HCT116 (cell line): ENCODE data around the gene DENND2D. TPM values are rescaled to one million over a fixed set of nuclear protein-coding genes. Genes with fewer than 3 reads are reported as not detected.
A peak's percentile ranks its signal among the peaks of the same experiment; 100 is the strongest.

Experiments used
- ATAC-seq: fragments of 200-7000 bp; cut with Tn5 transposase; 2 replicates; pipeline ENCODE4 v1.9.1; 2020; ENCODE audit warnings: mild to moderate bottlenecking, moderate library complexity
- BruUV-seq: library from RNA; stranded (reverse); fragments of 400-500 nt; replicated peaks from 2 replicates; lab custom pipeline; 2021; lab: Mats Ljungman, UMichigan
- CTCF ChIA-PET: fragments of 300-600 bp; sonication (Branson Sonifier 250); formaldehyde crosslinking; loops from one replicate; lab custom pipeline; 2021; ENCODE audit warnings: antibody characterized with exemption; lab: Charles Lee
- POLR2A ChIA-PET: fragments of 300-600, 350-600 bp; sonication (Branson Sonifier 250); formaldehyde crosslinking; loops from one replicate; lab custom pipeline; 2021; ENCODE audit warnings: antibody characterized with exemption; lab: Charles Lee
- RAD21 ChIA-PET, 2 experiments: fragments of 300-600 bp; sonication (Branson Sonifier 250); formaldehyde crosslinking; loops; one replicate each; lab custom pipeline; 2023; ENCODE audit warnings: low total read pairs in 2 of 2; ENCODE audit not compliant: uncharacterized antibody in 2 of 2, unreplicated experiment in 2 of 2, low non-redundant PET in 1 of 2; lab: Charles Lee
- DNase-seq: peaks from one replicate; pipeline ENCODE4 v3.0.0-alpha.2; 2010; ENCODE audit warnings: low read depth, low spot score
- H2AFZ ChIP-seq: fragments of 200-600 bp; shearing (Covaris generic), sonication (generic); 2 replicates; pipeline ENCODE4 v1.6.1; 2017; ENCODE audit warnings: low read depth, mixed run types, mixed read lengths, antibody characterized with exemption, low read length; ENCODE audit not compliant: poor library complexity, severe bottlenecking
- H3K27ac ChIP-seq: 2 replicates; pipeline ENCODE4 v1.5.1; 2012; ENCODE audit warnings: low read depth, low read length
- H3K27me3 ChIP-seq: fragments of 200-600 bp; sonication (generic); 2 replicates; pipeline ENCODE4 v1.6.1; 2016; ENCODE audit warnings: mixed run types, low read length, mixed read lengths; ENCODE audit not compliant: insufficient read depth
- H3K36me3 ChIP-seq, 2 experiments: fragments of 200-500 bp in 1 of 2; fragments of 200-600 bp in 1 of 2; sonication (Bioruptor generic) in 1 of 2; sonication (generic) in 1 of 2; 2 replicates each; pipeline versions ENCODE4 v1.5.1 to v1.6.1; 2014 to 2016; ENCODE audit warnings: low read length in 2 of 2, inconsistent platforms in 1 of 2, mixed read lengths in 1 of 2, mixed run types in 1 of 2; ENCODE audit not compliant: insufficient read depth in 2 of 2, control insufficient read depth in 1 of 2
- H3K4me1 ChIP-seq, 2 experiments: fragments of 200-600 bp in 1 of 2; sonication (generic) in 1 of 2; 2 replicates each; pipeline versions ENCODE4 v1.5.1 to v1.6.1; 2012 to 2017; ENCODE audit warnings: low read length in 2 of 2, inconsistent platforms in 1 of 2, mild to moderate bottlenecking in 1 of 2, mixed read lengths in 1 of 2, mixed run types in 1 of 2, moderate library complexity in 1 of 2; ENCODE audit not compliant: insufficient read depth in 2 of 2, control insufficient read depth in 1 of 2
- H3K4me2 ChIP-seq: fragments of 200-600 bp; sonication (generic); 2 replicates; pipeline ENCODE4 v1.6.1; 2017; ENCODE audit warnings: mixed run types, low read length, mixed read lengths
- H3K4me3 ChIP-seq, 2 experiments: fragments of 200-600 bp in 1 of 2; sonication (generic) in 1 of 2; replicated peaks in 1 of 2; 2 replicates each; pipeline ENCODE4 v1.5.1; 2011 to 2016; ENCODE audit warnings: low read length in 2 of 2, control low read depth in 1 of 2, low read depth in 1 of 2, mild to moderate bottlenecking in 1 of 2, mixed read lengths in 1 of 2, mixed run types in 1 of 2
- H3K79me2 ChIP-seq: fragments of 200-600 bp; sonication (generic); 2 replicates; pipeline ENCODE4 v1.6.1; 2017; ENCODE audit warnings: mild to moderate bottlenecking, mixed run types, low read length, moderate library complexity, mixed read lengths; ENCODE audit not compliant: insufficient read depth
- H3K9ac ChIP-seq: fragments of 200-600 bp; sonication (generic); 2 replicates; pipeline ENCODE4 v1.6.1; 2016; ENCODE audit warnings: low read length, mixed read lengths
- H3K9me2 ChIP-seq: fragments of 200-600 bp; sonication (generic), shearing (Covaris generic); 2 replicates; pipeline ENCODE4 v1.6.1; 2017; ENCODE audit warnings: mixed run types, mild to moderate bottlenecking, moderate library complexity; ENCODE audit not compliant: insufficient read depth
- H3K9me3 ChIP-seq, 2 experiments: fragments of 200-500 bp in 1 of 2; fragments of 200-600 bp in 1 of 2; sonication (Bioruptor generic) in 1 of 2; sonication (generic) in 1 of 2; 2 replicates each; pipeline ENCODE4 v1.6.1; 2014 to 2017; ENCODE audit warnings: low read length in 2 of 2, mixed read lengths in 2 of 2, inconsistent platforms in 1 of 2, low read depth in 1 of 2, mild to moderate bottlenecking in 1 of 2, mixed run types in 1 of 2, moderate library complexity in 1 of 2; ENCODE audit not compliant: control insufficient read depth in 1 of 2, insufficient read depth in 1 of 2
- H4K20me1 ChIP-seq: fragments of 200-600 bp; sonication (generic), shearing (Covaris generic); 2 replicates; pipeline ENCODE4 v1.6.1; 2017; ENCODE audit warnings: mixed run types, mild to moderate bottlenecking, moderate library complexity; ENCODE audit not compliant: insufficient read depth
- CEBPB ChIP-seq: IDR thresholded peaks from 2 replicates; pipeline ENCODE4 v1.6.1; 2012; ENCODE audit warnings: low read depth
- EZH2 ChIP-seq: fragments of 200-600 bp; sonication (generic); IDR thresholded peaks from 2 replicates; pipeline ENCODE4 v1.6.1; 2017; ENCODE audit warnings: antibody characterized with exemption, mixed run types
- RAD21 ChIP-seq: IDR thresholded peaks from 2 replicates; pipeline ENCODE4 v1.6.1; 2012; ENCODE audit warnings: low read depth, mild to moderate bottlenecking
- SRF ChIP-seq: IDR thresholded peaks from 2 replicates; pipeline ENCODE4 v1.6.1; 2012; ENCODE audit warnings: low read depth
- TCF7L2 ChIP-seq: IDR thresholded peaks from 2 replicates; pipeline ENCODE4 v1.7.0; 2011; ENCODE audit warnings: borderline replicate concordance, inconsistent platforms; ENCODE audit not compliant: insufficient read depth, insufficient read length; ENCODE audit errors: extremely low read depth
- ZFX ChIP-seq: fragments of 450-650 bp; IDR thresholded peaks from 2 replicates; pipeline ENCODE4 v1.6.1; 2017
- ZNF274 ChIP-seq: fragments of 200-500 bp; sonication (Bioruptor generic); IDR thresholded peaks from 2 replicates; pipeline ENCODE4 v1.6.1; 2014; ENCODE audit warnings: mild to moderate bottlenecking, low read depth, low read length, inconsistent platforms
- intact Hi-C: fragments of 100-400 bp; cut with micrococcal nuclease; formaldehyde crosslinking; loops from 2 replicates; pipeline ENCODE4 v1.10.0; 2022
- total RNA-seq: library from RNA; stranded (reverse); gene quantifications from one replicate; pipeline ENCODE4 v1.2.1, GENCODE V29; 2021; ENCODE audit not compliant: unreplicated experiment
- TF ChIP-seq, protein P1 (sequence below): IDR thresholded peaks from 2 replicates; pipeline ENCODE4 v1.6.1; 2012
- TF ChIP-seq, protein P2 (sequence below): IDR thresholded peaks from 2 replicates; pipeline ENCODE4 v1.6.1; 2012

Gene DENND2D
- total RNA-seq, 1 experiment from 2014 or later, result 31.9 TPM

DNA sequence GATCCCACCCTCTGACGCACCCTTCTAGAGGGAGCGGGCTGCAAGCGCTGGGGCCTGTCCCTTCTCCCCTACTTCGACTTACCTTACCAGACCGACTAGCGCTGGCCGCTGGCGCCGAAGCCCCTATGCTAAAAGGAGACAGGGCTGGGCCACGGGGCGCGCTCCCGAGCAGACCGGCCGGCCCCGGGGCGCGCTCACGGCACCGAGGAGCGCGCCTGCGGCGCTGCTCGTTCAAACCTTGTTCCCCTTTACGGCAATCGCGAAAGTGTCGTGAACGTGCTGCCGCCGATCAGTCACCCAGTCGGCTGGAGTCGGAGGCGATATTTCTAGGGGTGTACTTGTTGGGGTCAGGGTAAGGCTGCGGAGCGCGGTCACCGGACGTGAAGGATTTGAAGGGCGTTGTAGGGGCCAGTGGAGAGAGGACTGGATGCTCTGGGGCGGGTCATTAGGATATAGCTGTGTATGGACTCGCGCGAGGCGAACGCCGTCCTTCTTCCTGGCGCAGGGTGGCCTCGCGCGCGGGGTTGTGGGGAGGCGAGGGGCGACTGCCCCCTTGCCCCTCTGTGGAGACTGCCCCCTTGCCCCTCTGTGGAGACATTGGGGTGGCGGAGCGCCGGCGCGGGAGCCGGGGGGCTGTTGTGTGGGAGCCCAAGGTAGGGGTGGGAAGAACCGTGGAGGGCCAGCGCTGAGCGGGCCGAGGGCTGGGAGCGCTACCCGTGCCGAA, 60.3 kb downstream of the DENND2D start, which contains the start of the genes CEPT1 and DRAM2 (continued):
- TF ChIP-seq, protein P1, sequence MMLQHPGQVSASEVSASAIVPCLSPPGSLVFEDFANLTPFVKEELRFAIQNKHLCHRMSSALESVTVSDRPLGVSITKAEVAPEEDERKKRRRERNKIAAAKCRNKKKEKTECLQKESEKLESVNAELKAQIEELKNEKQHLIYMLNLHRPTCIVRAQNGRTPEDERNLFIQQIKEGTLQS, result no peak
- TF ChIP-seq ZFX (peak; percentile 28; the same call in 1 of the 2 replicates), SRF (no peak; the same call in 1 of the 2 replicates)

DNA sequence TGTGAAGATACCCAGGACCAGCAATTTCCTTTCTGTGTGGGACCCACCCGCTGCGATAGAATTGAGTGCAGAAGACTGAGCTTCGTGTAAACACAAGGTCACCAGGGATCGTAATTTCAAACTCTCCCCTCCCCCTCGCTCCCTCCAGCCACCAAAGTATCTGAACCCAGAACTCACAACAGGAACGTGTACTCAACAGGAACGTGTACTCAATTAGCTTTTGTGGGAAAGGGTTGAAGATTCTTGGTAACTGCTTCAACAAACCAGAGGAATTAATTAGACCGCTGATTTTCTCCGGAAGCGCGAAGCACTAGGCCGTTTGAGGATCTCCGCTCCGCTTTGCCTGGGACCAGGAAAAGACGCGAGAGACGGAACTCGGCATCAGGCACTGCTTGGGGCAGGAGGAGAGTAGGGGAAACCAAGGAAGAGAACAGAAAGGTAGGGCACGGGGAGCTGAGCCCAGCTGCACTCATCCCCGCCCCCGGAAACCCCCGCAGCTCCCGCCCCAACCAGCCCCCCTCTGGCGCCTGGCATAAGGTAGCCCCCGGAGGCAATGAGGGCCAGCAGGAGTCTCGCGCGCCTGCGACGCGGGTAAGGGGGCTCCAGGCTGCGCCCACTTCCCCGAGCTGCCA, 61.0 kb downstream of the DENND2D start:
- no peaks in the 10 kb centered on the region for H3K9me3 ChIP-seq
- TF ChIP-seq ZNF274 (no peak), EZH2 (no peak), TCF7L2 (peak; percentile 26), ZFX (no peak), CEBPB (no peak), RAD21 (no peak)
- TF ChIP-seq, protein P2, sequence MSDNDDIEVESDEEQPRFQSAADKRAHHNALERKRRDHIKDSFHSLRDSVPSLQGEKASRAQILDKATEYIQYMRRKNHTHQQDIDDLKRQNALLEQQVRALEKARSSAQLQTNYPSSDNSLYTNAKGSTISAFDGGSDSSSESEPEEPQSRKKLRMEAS, result peak; percentile 17; the same call in 1 of the 2 replicates
- TF ChIP-seq, all 23 proteins: peak for 2
- ChIA-PET CTCF (no interaction called here), POLR2A (no interaction called here), RAD21 (no interaction called here)
- peaks cover 67% of the 10 kb centered on the region for H3K79me2 ChIP-seq
- peak overlapping the region; percentile 83 for H3K9ac ChIP-seq
- 0 out of 2 replicates have a peak, but pooled peaks cover 4% of the 10 kb centered on the region for H4K20me1 ChIP-seq
- H3K9me2 ChIP-seq, result no peaks in the 10 kb centered on the region
- intact Hi-C loops, result no loop called here
- H3K27me3 ChIP-seq, result no peaks in the 10 kb centered on the region
- peak overlapping the region; percentile 94 for H3K4me2 ChIP-seq
- peak overlapping the region; percentile 78 for H2AFZ ChIP-seq
- H3K27ac ChIP-seq, result peak overlapping the region; percentile 72
- DNase-seq (peak; percentile 18), ATAC-seq (peak; percentile 67)
- peak overlapping the region; percentile 93 to 95 for H3K4me3 ChIP-seq
- peaks cover 5 to 11% of the 10 kb centered on the region in 2 experiments; a peak in 3 of 4 replicates for H3K4me1 ChIP-seq
- BruUV-seq, result TSS peak; percentile 58
- H3K36me3 ChIP-seq, result peaks cover 4 to 13% of the 10 kb centered on the region in 2 experiments

Other genes starting within 250 kb of the DENND2D start
- 21.8 TPM for gene LRIF1, start 236.7 kb downstream of the DENND2D start, total RNA-seq
- 26.4 TPM for gene DRAM2, start 60.6 kb downstream of the DENND2D start, total RNA-seq
- 34.2 TPM for gene CEPT1, start 60.4 kb downstream of the DENND2D start, total RNA-seq
- not detected for gene CHI3L2, start 27.1 kb upstream of the DENND2D start, total RNA-seq
- not detected for gene CHIA, start 90.2 kb upstream of the DENND2D start, total RNA-seq
- 3.0 TPM for gene OVGP1, start 227.1 kb upstream of the DENND2D start, total RNA-seq
- 42.5 TPM for gene WDR77, start 248.6 kb upstream of the DENND2D start, total RNA-seq
- gene ATP5PB, start 248.8 kb upstream of the DENND2D start, total RNA-seq, result 323 TPM